Retinal pigment epithelial cell (primary cell): ENCODE measurements around the gene MMP24OS.
A peak's percentile ranks its signal among the peaks of the same experiment; 100 is the strongest.

Source experiments
- DNase-seq: peaks from one replicate; pipeline ENCODE4 v3.0.0-alpha.2; 2010; ENCODE audit warnings: low read depth
- H3K4me3 ChIP-seq: 2 replicates; pipeline ENCODE4 v1.5.1; 2011; ENCODE audit warnings: mild to moderate bottlenecking, low read length, control low read depth, moderate library complexity
- CTCF ChIP-seq: conservative IDR thresholded peaks from 2 replicates; pipeline ENCODE4 v1.5.1; 2011; ENCODE audit warnings: low read depth, low read length, control low read depth, inconsistent platforms

MMP24OS gene

DNA sequence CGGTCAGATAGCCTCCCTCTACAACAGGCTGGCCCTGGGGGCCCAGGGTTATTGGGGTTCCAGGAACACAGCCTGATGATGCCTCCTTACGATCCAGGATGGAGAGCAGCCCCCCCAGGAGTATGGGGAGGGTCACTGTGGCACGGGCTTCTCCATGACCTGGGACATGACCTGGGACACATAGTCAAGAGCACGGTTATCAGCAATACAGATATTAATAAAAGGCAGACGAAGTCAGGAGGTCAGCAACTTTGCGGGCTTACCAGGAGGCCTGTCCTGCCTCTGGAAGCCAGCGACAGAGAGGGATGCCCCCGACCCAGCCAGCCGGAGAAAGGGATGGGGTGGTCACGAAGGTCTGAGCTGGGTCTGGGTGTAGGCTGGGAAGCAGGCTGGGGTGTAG is 795 bp downstream of the MMP24OS start:
- peak overlapping the region; percentile 90 for H3K4me3 ChIP-seq
- no peak for TF ChIP-seq CTCF
- no peak for DNase-seq

DNA sequence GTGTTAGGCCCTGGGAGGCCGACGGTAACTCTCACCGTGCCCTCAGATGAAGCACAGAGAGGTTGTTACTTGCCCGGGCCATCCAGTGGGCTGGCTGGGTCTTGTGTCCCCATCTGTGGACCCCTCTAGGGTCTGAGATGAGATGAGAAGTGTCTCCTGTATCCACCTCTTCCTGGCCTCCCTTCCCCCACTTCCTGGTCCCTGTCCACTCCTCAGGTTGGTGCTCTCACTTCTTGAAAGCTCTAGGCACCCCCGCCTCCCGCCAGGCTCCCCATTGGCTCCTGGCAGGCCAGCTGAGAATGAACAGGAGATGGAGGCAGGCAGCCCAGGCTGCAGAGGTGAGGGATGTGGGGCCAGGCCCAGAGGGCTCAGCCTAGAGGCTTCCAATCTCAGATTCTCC is 1.5 kb downstream of the MMP24OS start:
- DNase-seq, result no peak
- no peak for TF ChIP-seq CTCF
- peak overlapping the region; percentile 90 for H3K4me3 ChIP-seq

GRCh38 chr20:35275741-35276251 is 2.1 kb downstream of the MMP24OS start:
- no peak for TF ChIP-seq CTCF
- H3K4me3 ChIP-seq, result no peak overlapping the region
- no peak for DNase-seq

- no peak for DNase-seq
- no peak overlapping the region for H3K4me3 ChIP-seq
- no peak for TF ChIP-seq CTCF
These were observed 3.5 kb downstream of the MMP24OS start for GRCh38 chr20:35274172-35275092.

- DNase-seq, result no peak
- TF ChIP-seq CTCF, result no peak
- H3K4me3 ChIP-seq, result no peak overlapping the region
These were observed 4.3 kb downstream of the MMP24OS start for GRCh38 chr20:35273449-35274171.

DNA sequence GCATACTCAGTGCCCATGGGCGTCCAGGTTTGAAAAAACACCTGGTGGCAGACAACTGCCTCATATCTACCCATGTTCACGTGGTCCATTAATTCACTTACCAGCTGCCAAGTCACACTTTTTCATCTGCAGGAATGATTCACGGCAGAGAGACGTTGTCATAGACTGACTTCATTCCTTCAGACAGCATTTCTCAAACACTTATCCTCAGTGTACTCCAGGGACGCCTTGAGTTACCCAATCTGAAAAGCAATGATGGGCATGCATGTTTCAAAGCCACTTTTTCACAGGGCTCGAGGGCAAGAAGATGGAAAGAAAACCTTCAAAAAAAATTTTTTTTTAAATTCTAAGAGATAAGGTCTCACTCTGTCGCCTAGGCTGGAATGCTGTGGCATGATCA is 6.0 kb downstream of the MMP24OS start:
- DNase-seq, result no peak
- TF ChIP-seq CTCF, result no peak
- H3K4me3 ChIP-seq, result no peak overlapping the region
